Testis (tissue), 2 donors: Measurements from ENCODE around the gene TDRD10.

Experiments used
- POLR2A ChIP-seq: fragments of 450-650 bp; IDR thresholded peaks from one replicate; pipeline ENCODE4 v1.6.1; 2017; ENCODE audit warnings: antibody characterized with exemption, mild to moderate bottlenecking, moderate library complexity
- TF ChIP-seq, protein P1 (sequence below), 3 experiments: fragments of 450-650 bp in 2 of 3; fragments of 200-600 bp in 1 of 3; sonication (generic) in 1 of 3; IDR thresholded peaks; one replicate each; pipeline ENCODE4 v1.5.1; 2016 to 2019; ENCODE audit warnings: antibody characterized with exemption in 3 of 3, mild to moderate bottlenecking in 2 of 3, moderate library complexity in 1 of 3

DNA sequence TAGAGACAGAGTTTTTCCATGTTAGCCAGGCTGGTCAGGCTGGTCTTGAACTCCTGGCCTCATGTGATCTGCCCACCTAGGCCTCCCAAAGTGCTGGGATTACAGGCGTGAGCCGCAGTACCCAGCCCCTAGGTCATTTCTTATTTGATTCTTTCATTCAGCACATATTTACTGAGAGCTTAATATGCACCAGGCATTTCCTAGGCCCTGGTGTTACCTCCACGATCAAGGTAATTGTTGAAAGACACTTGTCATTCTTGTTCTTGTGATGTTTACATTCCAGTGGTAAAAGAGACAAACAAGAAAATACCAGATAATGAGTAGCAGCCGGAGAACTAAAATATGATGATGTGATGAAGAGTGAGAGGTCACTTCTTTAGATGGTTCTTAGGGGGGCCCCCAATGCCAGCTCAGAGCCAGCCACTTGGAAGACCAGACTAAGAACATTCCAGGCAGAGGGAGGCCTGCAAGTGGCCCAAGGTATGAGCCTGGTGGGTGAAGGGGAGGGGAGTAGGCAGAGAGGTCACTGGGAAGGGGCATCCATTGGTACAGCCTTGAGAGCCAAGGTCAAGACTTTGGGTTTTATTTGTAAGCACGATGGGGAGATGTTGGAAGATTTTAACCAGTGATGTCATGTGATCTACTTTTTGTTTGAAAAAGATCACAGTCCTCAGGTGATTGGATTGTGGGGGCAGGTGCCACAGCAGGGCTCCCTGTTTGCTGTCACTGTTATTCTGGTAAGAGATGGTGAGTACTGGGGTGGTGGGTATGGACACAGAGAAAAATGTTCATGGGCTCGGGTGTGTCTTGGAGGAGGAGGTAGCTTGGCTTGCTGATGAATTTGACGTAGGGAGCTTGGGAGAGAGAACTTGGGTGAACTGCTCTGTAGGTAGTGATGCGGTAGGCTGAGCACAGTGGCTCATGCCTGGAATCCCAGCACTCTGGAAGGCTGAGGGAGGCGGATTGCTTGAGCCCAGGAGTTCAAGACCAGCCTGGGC is 37.8 kb downstream of the TDRD10 start:
- TF ChIP-seq, protein P1, sequence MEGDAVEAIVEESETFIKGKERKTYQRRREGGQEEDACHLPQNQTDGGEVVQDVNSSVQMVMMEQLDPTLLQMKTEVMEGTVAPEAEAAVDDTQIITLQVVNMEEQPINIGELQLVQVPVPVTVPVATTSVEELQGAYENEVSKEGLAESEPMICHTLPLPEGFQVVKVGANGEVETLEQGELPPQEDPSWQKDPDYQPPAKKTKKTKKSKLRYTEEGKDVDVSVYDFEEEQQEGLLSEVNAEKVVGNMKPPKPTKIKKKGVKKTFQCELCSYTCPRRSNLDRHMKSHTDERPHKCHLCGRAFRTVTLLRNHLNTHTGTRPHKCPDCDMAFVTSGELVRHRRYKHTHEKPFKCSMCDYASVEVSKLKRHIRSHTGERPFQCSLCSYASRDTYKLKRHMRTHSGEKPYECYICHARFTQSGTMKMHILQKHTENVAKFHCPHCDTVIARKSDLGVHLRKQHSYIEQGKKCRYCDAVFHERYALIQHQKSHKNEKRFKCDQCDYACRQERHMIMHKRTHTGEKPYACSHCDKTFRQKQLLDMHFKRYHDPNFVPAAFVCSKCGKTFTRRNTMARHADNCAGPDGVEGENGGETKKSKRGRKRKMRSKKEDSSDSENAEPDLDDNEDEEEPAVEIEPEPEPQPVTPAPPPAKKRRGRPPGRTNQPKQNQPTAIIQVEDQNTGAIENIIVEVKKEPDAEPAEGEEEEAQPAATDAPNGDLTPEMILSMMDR (IDR thresholded peaks at IDR 0.05): no peak
- no peak for TF ChIP-seq POLR2A
